GM12874 (cell line): ENCODE results near the gene LCN6.

Source experiments
- CTCF ChIP-seq: IDR thresholded peaks from 2 replicates; pipeline ENCODE4 v1.5.1; 2011; ENCODE audit warnings: low read depth, mild to moderate bottlenecking, control low read depth, low read length, moderate library complexity; ENCODE audit not compliant: insufficient read depth

The LCN6 gene

GRCh38 chr9:136720898-136721338, 27.4 kb downstream of the LCN6 start:
- no peak for TF ChIP-seq CTCF

- TF ChIP-seq CTCF, result no peak
Measured at GRCh38 chr9:136720251-136720897, 28.0 kb downstream of the LCN6 start.

GRCh38 chr9:136719195-136719880, 29.0 kb downstream of the LCN6 start:
- no peak for TF ChIP-seq CTCF

GRCh38 chr9:136718345-136719194, 29.8 kb downstream of the LCN6 start:
- no peak for TF ChIP-seq CTCF

GRCh38 chr9:136717399-136717798, 30.9 kb downstream of the LCN6 start:
- TF ChIP-seq CTCF, result no peak

- TF ChIP-seq CTCF, result no peak
Measured at GRCh38 chr9:136714893-136715274, 33.4 kb downstream of the LCN6 start.

GRCh38 chr9:136714096-136714892, 34.0 kb downstream of the LCN6 start:
- no peak for TF ChIP-seq CTCF
